GM23338 (cell line): ENCODE data around the gene PABPC3. TPM values are rescaled to one million over a fixed set of nuclear protein-coding genes. Genes with fewer than 3 reads are reported as not detected.

Experiments
- ATAC-seq: fragments of 200-7000 bp; cut with Tn5 transposase; 3 replicates; pipeline ENCODE4 v1.9.1; 2020
- DNase-seq: peaks from one replicate; pipeline ENCODE4 v3.0.0-alpha.2; 2015; ENCODE audit warnings: low spot score
- H2AFZ ChIP-seq: fragments of 200-600 bp; sonication (generic); 2 replicates; pipeline ENCODE4 v1.8.0; 2016; ENCODE audit warnings: antibody characterized with exemption, mild to moderate bottlenecking, moderate library complexity
- H3F3A ChIP-seq: fragments of 200-600 bp; sonication (generic); replicated peaks from 2 replicates; pipeline ENCODE4 v1.8.0; 2017; ENCODE audit warnings: antibody characterized with exemption, mixed run types, low read depth
- H3K27ac ChIP-seq: fragments of 200-600 bp; sonication (generic); 2 replicates; pipeline ENCODE4 v1.6.1; 2016; ENCODE audit warnings: low read depth
- H3K27me3 ChIP-seq: fragments of 200-600 bp; sonication (generic); 2 replicates; pipeline ENCODE4 v1.8.0; 2016; ENCODE audit warnings: mild to moderate bottlenecking, mixed run types, moderate library complexity; ENCODE audit not compliant: insufficient read depth
- H3K36me3 ChIP-seq: fragments of 200-600 bp; sonication (generic); 2 replicates; pipeline ENCODE4 v1.8.0; 2016; ENCODE audit warnings: mild to moderate bottlenecking; ENCODE audit not compliant: insufficient read depth
- H3K4me1 ChIP-seq: fragments of 200-600 bp; sonication (generic); 2 replicates; pipeline ENCODE4 v1.8.0; 2016; ENCODE audit warnings: mild to moderate bottlenecking, moderate library complexity; ENCODE audit not compliant: insufficient read depth
- H3K4me2 ChIP-seq: fragments of 200-600 bp; sonication (generic); 2 replicates; pipeline ENCODE4 v1.7.1; 2017; ENCODE audit warnings: mixed run types
- H3K4me3 ChIP-seq: fragments of 200-600 bp; sonication (generic); 2 replicates; pipeline ENCODE4 v1.6.1; 2016; ENCODE audit warnings: mixed run types
- H3K79me2 ChIP-seq: fragments of 200-600 bp; sonication (generic); replicated peaks from 2 replicates; pipeline ENCODE4 v1.8.0; 2017; ENCODE audit warnings: mild to moderate bottlenecking; ENCODE audit not compliant: insufficient read depth
- H3K9me2 ChIP-seq: fragments of 200-600 bp; sonication (generic); 2 replicates; pipeline ENCODE4 v1.8.0; 2017; ENCODE audit not compliant: insufficient read depth
- H4K20me1 ChIP-seq: fragments of 200-600 bp; sonication (generic); replicated peaks from 2 replicates; pipeline ENCODE4 v1.8.0; 2017; ENCODE audit warnings: mild to moderate bottlenecking; ENCODE audit not compliant: insufficient read depth
- H3K27ac Mint-ChIP-seq: 2 replicates; pipeline ENCODE4 v1.8.0; 2020; ENCODE audit warnings: inconsistent platforms, mild to moderate bottlenecking, moderate library complexity, mixed read lengths
- H3K27me3 Mint-ChIP-seq: 3 replicates; pipeline ENCODE4 v1.8.0; 2022; ENCODE audit warnings: low read depth, mild to moderate bottlenecking, moderate library complexity, mixed read lengths, inconsistent platforms; ENCODE audit not compliant: insufficient read depth, poor library complexity
- H3K36me3 Mint-ChIP-seq: 3 replicates; pipeline ENCODE4 v1.8.0; 2021; ENCODE audit warnings: low read depth, mild to moderate bottlenecking, inconsistent platforms, moderate library complexity, mixed read lengths
- H3K4me1 Mint-ChIP-seq: 3 replicates; pipeline ENCODE4 v1.8.0; 2020; ENCODE audit warnings: mild to moderate bottlenecking, inconsistent platforms, mixed read lengths
- H3K4me3 Mint-ChIP-seq: 3 replicates; pipeline ENCODE4 v1.8.0; 2021; ENCODE audit warnings: moderate library complexity, mild to moderate bottlenecking, inconsistent platforms, mixed read lengths
- H3K9me3 Mint-ChIP-seq: 3 replicates; pipeline ENCODE4 v1.8.0; 2020; ENCODE audit warnings: moderate library complexity, mild to moderate bottlenecking, inconsistent platforms, mixed read lengths
- CREB1 ChIP-seq: fragments of 250-450 bp; sonication (Bioruptor Pico); IDR thresholded peaks from 2 replicates; pipeline ENCODE4 v1.5.0; 2020; ENCODE audit warnings: low read depth, mild to moderate bottlenecking, moderate library complexity
- EZH2 ChIP-seq: fragments of 200-600 bp; sonication (generic); IDR thresholded peaks from one replicate; pipeline ENCODE4 v1.8.0; 2017; ENCODE audit warnings: antibody characterized with exemption, mild to moderate bottlenecking, low read depth; ENCODE audit not compliant: unreplicated experiment
- EZH2phosphoT487 ChIP-seq: fragments of 200-600 bp; sonication (generic); IDR thresholded peaks from one replicate; pipeline ENCODE4 v1.8.1; 2018; ENCODE audit warnings: antibody characterized with exemption; ENCODE audit not compliant: unreplicated experiment
- JUNB ChIP-seq: IDR thresholded peaks from one replicate; pipeline ENCODE4 v1.6.1; 2016; ENCODE audit warnings: antibody characterized with exemption; ENCODE audit not compliant: unreplicated experiment
- NANOG ChIP-seq: IDR thresholded peaks from 2 replicates; pipeline ENCODE4 v1.6.1; 2016; ENCODE audit warnings: antibody characterized with exemption, borderline replicate concordance
- POLR2AphosphoS5 ChIP-seq: IDR thresholded peaks from 2 replicates; pipeline ENCODE4 v1.6.1; 2016; ENCODE audit warnings: antibody characterized with exemption, low read depth
- STAT1 ChIP-seq: IDR thresholded peaks from one replicate; pipeline ENCODE4 v1.6.1; 2016; ENCODE audit warnings: antibody characterized with exemption; ENCODE audit not compliant: unreplicated experiment
- ZNF114 ChIP-seq: fragments of 250-450 bp; sonication (Bioruptor Pico); IDR thresholded peaks from 2 replicates; pipeline ENCODE4 v1.5.0; 2020; ENCODE audit warnings: mild to moderate bottlenecking, moderate library complexity
- ZNF331 ChIP-seq: fragments of 250-450 bp; sonication (Bioruptor Pico); IDR thresholded peaks from 2 replicates; pipeline ENCODE4 v1.5.0; 2020; ENCODE audit warnings: low read depth, mild to moderate bottlenecking, moderate library complexity
- polyA plus RNA-seq: library from polyadenylated mRNA; unstranded; fragments of >200 nt; fragmentation: Nextera tagmentation; extraction: Ambion mirVana; gene quantifications from 2 replicates; pipeline ENCODE4 v1.2.1, GENCODE V29; 2016
- total RNA-seq: library from RNA; depleted of rRNA; stranded (reverse); fragments of >200 nt; shearing (Covaris generic); gene quantifications from 2 replicates; pipeline ENCODE4 v1.2.3, GENCODE V29; 2014
- TF ChIP-seq, protein P1 (sequence below): fragments of 250-450 bp; sonication (Bioruptor Pico); IDR thresholded peaks from 2 replicates; pipeline ENCODE4 v1.5.0; 2020; ENCODE audit warnings: mild to moderate bottlenecking, moderate library complexity
- TF ChIP-seq, protein P2 (sequence below): IDR thresholded peaks from one replicate; pipeline ENCODE4 v1.6.1; 2018; ENCODE audit warnings: antibody characterized with exemption; ENCODE audit not compliant: unreplicated experiment
- TF ChIP-seq, protein P3 (sequence below): IDR thresholded peaks from 2 replicates; pipeline ENCODE4 v1.6.1; 2016; ENCODE audit warnings: antibody characterized with exemption

PABPC3 gene
- total and polyA plus RNA-seq, 2 experiments from 2014 or later, result 0.55 to 1.2 TPM

DNA sequence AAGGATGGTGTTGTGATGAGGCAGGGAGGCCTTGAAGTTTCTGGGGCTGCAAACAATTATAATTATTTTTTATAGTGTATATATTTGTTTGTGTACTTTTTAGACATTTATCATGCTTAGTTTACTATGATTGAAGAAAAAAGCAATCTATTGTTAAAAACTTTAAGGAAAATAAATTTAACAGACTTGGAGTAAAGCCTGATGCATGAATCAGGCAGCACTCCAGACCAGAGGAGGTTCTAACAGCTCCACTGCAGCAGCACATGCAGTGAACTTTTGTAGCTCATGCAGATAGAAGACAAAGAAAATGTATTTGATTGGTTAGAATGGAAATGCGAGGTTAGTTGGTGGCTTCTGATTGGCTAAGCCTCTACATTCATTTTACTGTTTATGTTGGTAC is 36.8 kb upstream of the PABPC3 start:
- Histone ChIP-seq H3K27ac (no peak overlapping the region), H3K27me3 (no peaks in the 10 kb centered on the region), H3K9me2 (peaks cover 7% of the 10 kb centered on the region; the same call in 1 of the 2 replicates), H3K79me2 (no peaks in the 10 kb centered on the region), H3K4me2 (no peak overlapping the region), H3F3A (no peaks in the 10 kb centered on the region), H4K20me1 (no peaks in the 10 kb centered on the region; the same call in 1 of the 2 replicates), H3K4me3 (no peak overlapping the region), H3K4me1 (no peaks in the 10 kb centered on the region), H3K36me3 (no peaks in the 10 kb centered on the region; the same call in 1 of the 2 replicates), H2AFZ (no peak overlapping the region)
- ATAC-seq (no peak), DNase-seq (no peak)
- no peak overlapping the region for H3K4me3 Mint-ChIP-seq
- H3K9me3 Mint-ChIP-seq, result peaks cover 15% of the 10 kb centered on the region
- H3K36me3 Mint-ChIP-seq, result no peaks in the 10 kb centered on the region
- no peaks in the 10 kb centered on the region for H3K27me3 Mint-ChIP-seq
- TF ChIP-seq STAT1 (no peak), NANOG (no peak), POLR2AphosphoS5 (no peak), ZNF331 (CRISPR knock-in tag) (no peak), CREB1 (CRISPR knock-in tag) (no peak), EZH2phosphoT487 (no peak), EZH2 (no peak), ZNF114 (CRISPR knock-in tag) (no peak), JUNB (no peak)
- TF ChIP-seq, protein P1, sequence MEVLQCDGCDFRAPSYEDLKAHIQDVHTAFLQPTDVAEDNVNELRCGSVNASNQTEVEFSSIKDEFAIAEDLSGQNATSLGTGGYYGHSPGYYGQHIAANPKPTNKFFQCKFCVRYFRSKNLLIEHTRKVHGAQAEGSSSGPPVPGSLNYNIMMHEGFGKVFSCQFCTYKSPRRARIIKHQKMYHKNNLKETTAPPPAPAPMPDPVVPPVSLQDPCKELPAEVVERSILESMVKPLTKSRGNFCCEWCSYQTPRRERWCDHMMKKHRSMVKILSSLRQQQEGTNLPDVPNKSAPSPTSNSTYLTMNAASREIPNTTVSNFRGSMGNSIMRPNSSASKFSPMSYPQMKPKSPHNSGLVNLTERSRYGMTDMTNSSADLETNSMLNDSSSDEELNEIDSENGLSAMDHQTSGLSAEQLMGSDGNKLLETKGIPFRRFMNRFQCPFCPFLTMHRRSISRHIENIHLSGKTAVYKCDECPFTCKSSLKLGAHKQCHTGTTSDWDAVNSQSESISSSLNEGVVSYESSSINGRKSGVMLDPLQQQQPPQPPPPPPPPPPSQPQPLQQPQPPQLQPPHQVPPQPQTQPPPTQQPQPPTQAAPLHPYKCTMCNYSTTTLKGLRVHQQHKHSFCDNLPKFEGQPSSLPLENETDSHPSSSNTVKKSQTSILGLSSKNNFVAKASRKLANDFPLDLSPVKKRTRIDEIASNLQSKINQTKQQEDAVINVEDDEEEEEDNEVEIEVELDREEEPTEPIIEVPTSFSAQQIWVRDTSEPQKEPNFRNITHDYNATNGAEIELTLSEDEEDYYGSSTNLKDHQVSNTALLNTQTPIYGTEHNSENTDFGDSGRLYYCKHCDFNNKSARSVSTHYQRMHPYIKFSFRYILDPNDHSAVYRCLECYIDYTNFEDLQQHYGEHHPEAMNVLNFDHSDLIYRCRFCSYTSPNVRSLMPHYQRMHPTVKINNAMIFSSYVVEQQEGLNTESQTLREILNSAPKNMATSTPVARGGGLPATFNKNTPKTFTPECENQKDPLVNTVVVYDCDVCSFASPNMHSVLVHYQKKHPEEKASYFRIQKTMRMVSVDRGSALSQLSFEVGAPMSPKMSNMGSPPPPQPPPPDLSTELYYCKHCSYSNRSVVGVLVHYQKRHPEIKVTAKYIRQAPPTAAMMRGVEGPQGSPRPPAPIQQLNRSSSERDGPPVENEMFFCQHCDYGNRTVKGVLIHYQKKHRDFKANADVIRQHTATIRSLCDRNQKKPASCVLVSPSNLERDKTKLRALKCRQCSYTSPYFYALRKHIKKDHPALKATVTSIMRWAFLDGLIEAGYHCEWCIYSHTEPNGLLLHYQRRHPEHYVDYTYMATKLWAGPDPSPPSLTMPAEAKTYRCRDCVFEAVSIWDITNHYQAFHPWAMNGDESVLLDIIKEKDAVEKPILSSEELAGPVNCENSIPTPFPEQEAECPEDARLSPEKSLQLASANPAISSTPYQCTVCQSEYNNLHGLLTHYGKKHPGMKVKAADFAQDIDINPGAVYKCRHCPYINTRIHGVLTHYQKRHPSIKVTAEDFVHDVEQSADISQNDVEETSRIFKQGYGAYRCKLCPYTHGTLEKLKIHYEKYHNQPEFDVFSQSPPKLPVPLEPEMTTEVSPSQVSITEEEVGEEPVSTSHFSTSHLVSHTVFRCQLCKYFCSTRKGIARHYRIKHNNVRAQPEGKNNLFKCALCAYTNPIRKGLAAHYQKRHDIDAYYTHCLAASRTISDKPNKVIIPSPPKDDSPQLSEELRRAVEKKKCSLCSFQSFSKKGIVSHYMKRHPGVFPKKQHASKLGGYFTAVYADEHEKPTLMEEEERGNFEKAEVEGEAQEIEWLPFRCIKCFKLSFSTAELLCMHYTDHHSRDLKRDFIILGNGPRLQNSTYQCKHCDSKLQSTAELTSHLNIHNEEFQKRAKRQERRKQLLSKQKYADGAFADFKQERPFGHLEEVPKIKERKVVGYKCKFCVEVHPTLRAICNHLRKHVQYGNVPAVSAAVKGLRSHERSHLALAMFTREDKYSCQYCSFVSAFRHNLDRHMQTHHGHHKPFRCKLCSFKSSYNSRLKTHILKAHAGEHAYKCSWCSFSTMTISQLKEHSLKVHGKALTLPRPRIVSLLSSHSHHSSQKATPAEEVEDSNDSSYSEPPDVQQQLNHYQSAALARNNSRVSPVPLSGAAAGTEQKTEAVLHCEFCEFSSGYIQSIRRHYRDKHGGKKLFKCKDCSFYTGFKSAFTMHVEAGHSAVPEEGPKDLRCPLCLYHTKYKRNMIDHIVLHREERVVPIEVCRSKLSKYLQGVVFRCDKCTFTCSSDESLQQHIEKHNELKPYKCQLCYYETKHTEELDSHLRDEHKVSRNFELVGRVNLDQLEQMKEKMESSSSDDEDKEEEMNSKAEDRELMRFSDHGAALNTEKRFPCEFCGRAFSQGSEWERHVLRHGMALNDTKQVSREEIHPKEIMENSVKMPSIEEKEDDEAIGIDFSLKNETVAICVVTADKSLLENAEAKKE (CRISPR knock-in tag), result no peak
- TF ChIP-seq, protein P2, sequence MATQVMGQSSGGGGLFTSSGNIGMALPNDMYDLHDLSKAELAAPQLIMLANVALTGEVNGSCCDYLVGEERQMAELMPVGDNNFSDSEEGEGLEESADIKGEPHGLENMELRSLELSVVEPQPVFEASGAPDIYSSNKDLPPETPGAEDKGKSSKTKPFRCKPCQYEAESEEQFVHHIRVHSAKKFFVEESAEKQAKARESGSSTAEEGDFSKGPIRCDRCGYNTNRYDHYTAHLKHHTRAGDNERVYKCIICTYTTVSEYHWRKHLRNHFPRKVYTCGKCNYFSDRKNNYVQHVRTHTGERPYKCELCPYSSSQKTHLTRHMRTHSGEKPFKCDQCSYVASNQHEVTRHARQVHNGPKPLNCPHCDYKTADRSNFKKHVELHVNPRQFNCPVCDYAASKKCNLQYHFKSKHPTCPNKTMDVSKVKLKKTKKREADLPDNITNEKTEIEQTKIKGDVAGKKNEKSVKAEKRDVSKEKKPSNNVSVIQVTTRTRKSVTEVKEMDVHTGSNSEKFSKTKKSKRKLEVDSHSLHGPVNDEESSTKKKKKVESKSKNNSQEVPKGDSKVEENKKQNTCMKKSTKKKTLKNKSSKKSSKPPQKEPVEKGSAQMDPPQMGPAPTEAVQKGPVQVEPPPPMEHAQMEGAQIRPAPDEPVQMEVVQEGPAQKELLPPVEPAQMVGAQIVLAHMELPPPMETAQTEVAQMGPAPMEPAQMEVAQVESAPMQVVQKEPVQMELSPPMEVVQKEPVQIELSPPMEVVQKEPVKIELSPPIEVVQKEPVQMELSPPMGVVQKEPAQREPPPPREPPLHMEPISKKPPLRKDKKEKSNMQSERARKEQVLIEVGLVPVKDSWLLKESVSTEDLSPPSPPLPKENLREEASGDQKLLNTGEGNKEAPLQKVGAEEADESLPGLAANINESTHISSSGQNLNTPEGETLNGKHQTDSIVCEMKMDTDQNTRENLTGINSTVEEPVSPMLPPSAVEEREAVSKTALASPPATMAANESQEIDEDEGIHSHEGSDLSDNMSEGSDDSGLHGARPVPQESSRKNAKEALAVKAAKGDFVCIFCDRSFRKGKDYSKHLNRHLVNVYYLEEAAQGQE, result no peak
- TF ChIP-seq, protein P3, sequence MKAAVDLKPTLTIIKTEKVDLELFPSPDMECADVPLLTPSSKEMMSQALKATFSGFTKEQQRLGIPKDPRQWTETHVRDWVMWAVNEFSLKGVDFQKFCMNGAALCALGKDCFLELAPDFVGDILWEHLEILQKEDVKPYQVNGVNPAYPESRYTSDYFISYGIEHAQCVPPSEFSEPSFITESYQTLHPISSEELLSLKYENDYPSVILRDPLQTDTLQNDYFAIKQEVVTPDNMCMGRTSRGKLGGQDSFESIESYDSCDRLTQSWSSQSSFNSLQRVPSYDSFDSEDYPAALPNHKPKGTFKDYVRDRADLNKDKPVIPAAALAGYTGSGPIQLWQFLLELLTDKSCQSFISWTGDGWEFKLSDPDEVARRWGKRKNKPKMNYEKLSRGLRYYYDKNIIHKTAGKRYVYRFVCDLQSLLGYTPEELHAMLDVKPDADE, result no peak
- H3K27ac Mint-ChIP-seq, result no peak overlapping the region
- H3K4me1 Mint-ChIP-seq, result no peaks in the 10 kb centered on the region
